ENCODE measurements around the gene PRDM16. TPM values are rescaled to one million over a fixed set of nuclear protein-coding genes. Genes with fewer than 3 reads are reported as not detected.

The PRDM16 gene
- total RNA-seq, 1 donor from 2014 or later, result 84.2 TPM

- intact Hi-C loops (cut with DNase I), result loop anchor here (10.0 kb wide), 1 partner anchor 413 kb away; no protein-coding TSS in a partner anchor
- Histone ChIP-seq H3K9me3 (no peaks in the 10 kb centered on the region), H3K27ac (no peak overlapping the region), H3K27me3 (no peaks in the 10 kb centered on the region), H3K36me3 (no peaks in the 10 kb centered on the region), H3K4me3 (no peak overlapping the region), H3K4me1 (peaks cover 8 to 24% of the 10 kb centered on the region in 2 donors)
- no peak for TF ChIP-seq CTCF (IDR thresholded peaks at IDR 0.05)
- DNase-seq (ENCODE audit: low spot score in 2 of 2), result no peak
These were observed 218.7 kb downstream of the PRDM16 start for GRCh38 chr1:3287656-3288160.

- H3K27ac ChIP-seq, result peak overlapping the region in 1 of 2 donors; percentile 34
- intact Hi-C loops (cut with DNase I), result loop anchor here (10.0 kb wide), 1 partner anchor 415 kb away; no protein-coding TSS in a partner anchor
- no peak overlapping the region for H3K4me3 ChIP-seq
- H3K36me3 ChIP-seq, result no peaks in the 10 kb centered on the region
- TF ChIP-seq CTCF (IDR thresholded peaks at IDR 0.05), result no peak
- peaks cover 4 to 7% of the 10 kb centered on the region in 2 donors for H3K4me1 ChIP-seq
- no peaks in the 10 kb centered on the region for H3K9me3 ChIP-seq
- no peak for DNase-seq (ENCODE audit: low spot score in 2 of 2)
- no peaks in the 10 kb centered on the region for H3K27me3 ChIP-seq
These were observed 220.5 kb downstream of the PRDM16 start for GRCh38 chr1:3289502-3289901.

- no peak for DNase-seq (ENCODE audit: low spot score in 2 of 2)
- Histone ChIP-seq H3K27me3 (no peaks in the 10 kb centered on the region), H3K4me1 (peaks cover 4% of the 10 kb centered on the region in 2 donors), H3K9me3 (no peaks in the 10 kb centered on the region), H3K36me3 (no peaks in the 10 kb centered on the region), H3K4me3 (no peak overlapping the region), H3K27ac (peak overlapping the region in 1 of 2 donors; percentile 34)
- TF ChIP-seq CTCF (IDR thresholded peaks at IDR 0.05), result no peak
- intact Hi-C loops (cut with DNase I), result loop anchor here (5.0 kb wide), 1 partner anchor 117 kb away; no protein-coding TSS in a partner anchor
These were observed 221.4 kb downstream of the PRDM16 start for GRCh38 chr1:3290438-3290837.

- Histone ChIP-seq H3K27ac (no peak overlapping the region), H3K9me3 (no peaks in the 10 kb centered on the region), H3K27me3 (no peaks in the 10 kb centered on the region), H3K36me3 (no peaks in the 10 kb centered on the region), H3K4me1 (peaks cover 4% of the 10 kb centered on the region in 2 donors), H3K4me3 (no peak overlapping the region)
- intact Hi-C loops (cut with DNase I), result loop anchor here (5.0 kb wide), 1 partner anchor 116 kb away; no protein-coding TSS in a partner anchor
- TF ChIP-seq CTCF (IDR thresholded peaks at IDR 0.05), result no peak
- no peak for DNase-seq (ENCODE audit: low spot score in 2 of 2)
These were observed 221.9 kb downstream of the PRDM16 start for GRCh38 chr1:3290915-3291314.

GRCh38 chr1:3292051-3292722 is 223.2 kb downstream of the PRDM16 start:
- Histone ChIP-seq H3K27ac (no peak overlapping the region), H3K36me3 (no peaks in the 10 kb centered on the region), H3K4me3 (no peak overlapping the region), H3K9me3 (no peaks in the 10 kb centered on the region), H3K4me1 (peaks cover 4% of the 10 kb centered on the region in 2 donors), H3K27me3 (no peaks in the 10 kb centered on the region)
- intact Hi-C loops (cut with DNase I), result loop anchor here (5.0 kb wide), 1 partner anchor 115 kb away; no protein-coding TSS in a partner anchor
- TF ChIP-seq CTCF (IDR thresholded peaks at IDR 0.05), result no peak
- no peak for DNase-seq (ENCODE audit: low spot score in 2 of 2)

All from ascending aorta (tissue), 2 donors.